ENCODE data around the gene SHMT2.

DNA sequence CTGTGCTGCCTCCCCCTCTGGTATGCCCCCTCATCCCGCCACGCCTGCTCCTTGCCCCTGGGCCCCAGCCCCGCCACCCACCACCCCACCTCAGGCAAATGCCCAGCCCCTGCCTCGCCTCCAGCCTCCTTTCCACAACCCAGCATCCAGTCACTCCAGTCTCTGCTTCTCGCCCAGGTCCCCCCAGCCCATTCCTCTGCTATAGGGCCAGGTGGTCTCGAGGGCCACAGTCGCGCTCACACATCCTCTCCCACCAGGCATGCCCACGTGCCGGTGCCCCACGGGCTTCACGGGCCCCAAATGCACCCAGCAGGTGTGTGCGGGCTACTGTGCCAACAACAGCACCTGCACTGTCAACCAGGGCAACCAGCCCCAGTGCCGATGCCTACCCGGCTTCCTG, 19.1 kb upstream of the SHMT2 start:
- TF ChIP-seq, protein P1, sequence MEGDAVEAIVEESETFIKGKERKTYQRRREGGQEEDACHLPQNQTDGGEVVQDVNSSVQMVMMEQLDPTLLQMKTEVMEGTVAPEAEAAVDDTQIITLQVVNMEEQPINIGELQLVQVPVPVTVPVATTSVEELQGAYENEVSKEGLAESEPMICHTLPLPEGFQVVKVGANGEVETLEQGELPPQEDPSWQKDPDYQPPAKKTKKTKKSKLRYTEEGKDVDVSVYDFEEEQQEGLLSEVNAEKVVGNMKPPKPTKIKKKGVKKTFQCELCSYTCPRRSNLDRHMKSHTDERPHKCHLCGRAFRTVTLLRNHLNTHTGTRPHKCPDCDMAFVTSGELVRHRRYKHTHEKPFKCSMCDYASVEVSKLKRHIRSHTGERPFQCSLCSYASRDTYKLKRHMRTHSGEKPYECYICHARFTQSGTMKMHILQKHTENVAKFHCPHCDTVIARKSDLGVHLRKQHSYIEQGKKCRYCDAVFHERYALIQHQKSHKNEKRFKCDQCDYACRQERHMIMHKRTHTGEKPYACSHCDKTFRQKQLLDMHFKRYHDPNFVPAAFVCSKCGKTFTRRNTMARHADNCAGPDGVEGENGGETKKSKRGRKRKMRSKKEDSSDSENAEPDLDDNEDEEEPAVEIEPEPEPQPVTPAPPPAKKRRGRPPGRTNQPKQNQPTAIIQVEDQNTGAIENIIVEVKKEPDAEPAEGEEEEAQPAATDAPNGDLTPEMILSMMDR (IDR thresholded peaks at IDR 0.05 in 4 of 5, conservative IDR thresholded peaks at IDR 0.05 in 1 of 5), result no peak
- no peak for TF ChIP-seq POLR2A (IDR thresholded peaks at IDR 0.05)

Data from gastrocnemius medialis (tissue), 4 donors.